Stimulated activated CD8-positive, alpha-beta memory T cell treated with anti-CD3 and anti-CD28 coated beads, Interleukin-15, amount 100 ng/mL, for 1 hour (primary cell): ENCODE results near the gene TPST2.

Experiments used
- DNase-seq: peaks from one replicate; pipeline ENCODE4 v3.0.0-alpha.2; 2020; ENCODE audit warnings: low read depth

The TPST2 gene

DNA sequence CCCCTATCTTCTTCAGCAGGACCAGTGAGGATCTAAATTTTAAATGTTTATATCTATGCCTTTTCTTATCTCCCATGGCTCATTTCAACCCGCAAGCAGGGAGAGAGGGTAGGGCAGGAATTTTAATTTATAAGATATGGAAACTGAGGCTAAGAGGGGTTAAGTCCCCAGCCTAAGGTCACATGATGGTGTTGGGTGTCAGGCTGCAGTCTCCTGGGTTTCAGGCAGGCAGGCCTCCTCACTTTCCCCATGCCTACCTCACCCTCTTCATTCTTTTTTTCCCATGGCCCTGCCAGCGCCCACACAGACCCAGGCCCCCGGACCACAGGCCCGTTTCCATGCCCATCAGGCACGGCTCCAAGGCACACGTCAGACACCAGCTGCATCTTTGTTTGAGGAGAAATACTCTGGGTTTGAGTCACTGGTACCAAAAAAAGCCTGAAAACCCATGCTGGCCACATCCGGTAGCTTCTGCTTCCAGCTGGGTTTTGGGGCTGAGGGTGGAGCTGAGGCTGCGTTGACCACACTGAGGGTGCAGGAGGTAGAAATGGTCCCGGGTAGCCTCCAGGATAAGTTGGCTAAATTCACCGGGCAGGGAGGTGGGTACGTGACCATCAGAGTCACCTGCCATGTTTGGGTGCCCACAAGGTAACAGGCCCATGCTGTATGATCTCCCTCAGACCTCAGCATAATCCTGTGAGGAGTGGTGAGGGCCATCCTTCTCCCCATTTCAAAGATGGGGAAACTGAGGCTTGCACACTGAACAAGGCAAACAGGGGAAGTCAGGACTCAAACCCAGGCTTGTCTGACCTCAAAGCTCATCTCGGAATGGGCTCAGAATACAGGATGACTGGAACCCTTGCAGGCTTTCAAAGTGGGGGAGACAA is 20.4 kb upstream of the TPST2 start:
- DNase-seq: no peak

DNA sequence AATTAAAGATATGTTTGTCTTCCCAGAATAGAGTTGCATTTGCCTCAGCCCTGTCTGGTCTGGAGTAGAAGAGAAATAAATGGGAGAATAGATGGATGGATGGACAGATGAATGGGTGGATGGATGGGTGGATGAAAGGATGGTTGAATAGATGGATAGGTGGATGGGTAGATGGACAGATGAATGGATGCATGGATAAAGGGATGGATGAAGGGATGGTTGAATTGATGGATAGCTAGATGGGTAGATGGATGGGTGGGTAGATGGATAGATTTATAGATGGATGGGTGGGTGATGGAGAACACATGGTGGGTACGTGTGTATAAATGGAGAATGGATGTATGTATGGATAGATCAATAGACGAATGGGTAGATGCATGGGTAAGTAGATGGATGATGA is 19.4 kb upstream of the TPST2 start:
- no peak for DNase-seq

DNA sequence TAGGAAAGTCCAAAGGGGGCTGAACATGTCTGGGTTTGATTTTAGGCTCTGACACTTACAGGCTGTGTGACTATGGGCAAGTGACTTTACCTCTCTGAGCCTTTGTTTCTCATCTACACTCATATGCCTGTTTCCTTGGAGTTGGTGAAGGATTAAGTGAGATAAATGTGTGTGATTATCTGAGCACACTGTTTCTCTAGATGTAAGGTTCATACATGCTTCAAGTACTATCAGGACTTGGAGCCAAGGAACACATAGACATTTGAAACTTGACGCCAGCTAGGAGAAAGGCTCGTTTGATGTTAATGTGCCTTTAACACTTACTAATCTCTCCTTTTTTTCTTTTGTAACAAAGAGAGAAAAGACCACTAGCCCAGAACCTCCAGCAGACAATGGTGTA is 18.2 kb upstream of the TPST2 start:
- no peak for DNase-seq

DNA sequence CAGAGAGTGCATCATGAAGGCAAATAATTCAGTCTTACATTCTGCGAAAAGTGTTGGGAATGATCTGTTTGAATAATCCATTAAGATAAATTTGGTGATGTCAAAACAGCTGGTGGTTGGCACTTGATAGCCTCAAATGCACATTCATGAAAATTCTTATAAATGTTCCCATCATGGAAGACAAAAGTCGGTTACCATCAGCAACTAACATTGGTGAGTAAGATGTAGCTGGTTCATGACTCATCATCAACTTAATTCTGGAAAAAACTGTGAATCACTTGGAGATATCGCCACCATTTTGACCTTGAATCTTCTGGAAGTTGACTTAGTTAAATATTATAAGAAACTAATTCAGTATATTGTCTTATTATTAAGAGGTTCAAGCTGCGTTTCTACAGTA is 16.7 kb upstream of the TPST2 start:
- DNase-seq: no peak

DNA sequence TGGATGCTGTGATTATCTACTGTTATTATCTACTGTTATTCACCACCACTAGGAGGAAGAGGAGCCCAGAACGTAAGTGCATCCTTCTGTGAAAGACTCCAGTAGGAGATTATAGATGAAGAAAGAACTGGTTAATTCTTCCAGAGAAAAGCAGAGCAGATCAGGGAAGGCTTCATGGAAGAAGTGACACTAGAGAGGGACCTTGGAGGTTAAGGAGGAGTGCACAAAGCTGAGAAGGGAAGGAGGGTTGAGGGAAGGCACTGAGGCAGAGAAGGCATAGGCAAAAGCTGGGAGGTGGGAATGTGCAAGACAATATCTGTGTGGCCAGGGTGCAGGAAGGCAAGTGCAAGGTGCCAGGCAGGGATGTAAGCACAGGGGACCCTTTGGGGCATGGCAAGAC is 14.4 kb upstream of the TPST2 start:
- DNase-seq: no peak

DNA sequence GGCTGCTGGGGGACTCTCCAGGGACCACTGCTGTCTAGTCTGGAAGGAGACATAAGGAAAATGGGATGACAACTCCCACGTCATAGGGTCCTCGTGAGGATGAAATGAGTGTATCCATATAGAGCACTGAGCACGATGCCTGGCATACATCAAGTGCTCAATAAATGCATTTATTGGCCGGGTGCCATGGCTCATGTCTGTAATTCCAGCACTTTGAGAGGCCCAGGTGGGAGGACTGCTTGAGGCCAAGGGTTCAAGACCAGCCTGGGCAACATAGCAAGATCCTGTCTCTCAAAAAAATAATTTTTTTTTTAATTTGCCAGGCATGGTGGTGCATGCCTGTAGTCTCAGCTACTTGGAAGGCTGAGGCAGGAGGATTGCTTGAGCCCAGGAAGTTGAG is 12.2 kb upstream of the TPST2 start:
- no peak for DNase-seq

DNA sequence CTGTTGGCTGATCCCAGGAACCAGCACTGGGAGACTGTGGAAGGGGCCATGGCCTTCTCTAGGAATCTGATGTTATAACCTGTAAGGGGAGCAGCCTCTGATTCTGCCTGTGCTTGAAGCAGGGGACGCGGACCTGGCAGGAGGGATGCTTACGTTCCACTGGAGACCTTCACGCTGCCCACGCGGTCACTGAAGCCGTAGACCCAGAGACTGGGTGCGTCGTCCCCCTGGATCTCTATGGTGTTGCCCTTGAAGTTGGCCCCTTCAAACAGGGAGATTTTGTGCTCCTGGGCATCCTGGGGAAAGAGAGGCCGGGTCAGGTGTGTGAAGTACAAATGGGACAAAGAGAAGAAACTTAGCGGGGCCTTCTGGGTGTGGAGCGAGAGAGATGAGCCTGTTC is 11.8 kb upstream of the TPST2 start:
- no peak for DNase-seq

DNA sequence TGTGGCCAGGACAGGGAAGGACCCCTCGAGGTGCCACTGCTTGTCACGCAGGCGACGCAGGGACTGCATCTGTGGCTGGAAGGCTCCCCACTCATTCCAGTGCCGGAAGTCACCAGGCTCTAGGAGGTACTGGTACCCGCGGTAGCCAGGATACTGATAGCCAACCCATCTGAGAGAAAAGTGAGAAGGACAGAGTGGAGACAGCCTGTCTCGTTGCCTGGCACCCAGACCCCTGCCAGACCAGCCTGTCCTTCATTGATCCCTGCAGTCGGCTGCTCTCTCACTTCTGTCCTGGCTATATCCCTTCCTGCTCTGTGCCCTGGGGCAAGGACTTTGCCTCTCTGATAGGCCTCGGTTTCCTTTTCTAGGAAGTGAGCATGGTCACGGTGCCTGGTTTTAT is 9.6 kb upstream of the TPST2 start:
- no peak for DNase-seq

DNA sequence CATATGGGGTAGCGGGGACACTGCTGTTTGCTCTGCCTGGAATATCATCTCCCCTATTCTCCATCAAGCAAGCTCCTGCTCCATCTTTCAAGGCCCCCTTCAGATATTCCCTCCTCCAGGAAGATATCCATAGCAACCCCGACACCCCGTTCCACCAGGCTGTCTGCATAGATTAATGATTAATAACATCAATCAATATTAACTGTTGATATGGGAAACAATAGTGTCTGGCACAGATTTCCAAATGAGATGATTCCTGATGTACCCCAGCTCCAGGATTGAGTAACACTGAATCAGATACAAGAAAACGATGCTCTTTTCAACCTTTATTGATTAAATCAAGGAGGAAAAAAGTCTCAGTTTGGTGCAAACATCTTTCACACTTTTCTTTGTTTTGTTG is 7.5 kb upstream of the TPST2 start:
- no peak for DNase-seq

DNA sequence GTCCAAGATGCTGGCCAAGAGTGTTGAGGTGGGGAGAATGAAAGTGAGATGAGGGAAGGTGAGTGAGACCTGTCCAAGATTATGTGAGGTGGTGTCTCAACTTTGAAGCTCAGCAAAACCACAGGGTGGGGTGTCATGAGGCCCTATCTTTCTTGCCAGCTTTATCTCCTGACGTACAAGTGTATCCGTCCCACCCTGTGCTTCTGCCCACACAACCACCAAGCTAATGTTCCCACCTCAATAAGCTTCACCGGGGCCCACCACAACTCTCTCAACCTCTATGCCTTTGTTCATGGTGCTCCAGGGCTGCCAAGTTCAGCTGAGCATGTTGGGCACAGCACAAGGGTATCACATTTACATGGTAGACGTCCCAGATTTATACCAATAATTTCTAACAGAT is 7.1 kb upstream of the TPST2 start:
- no peak for DNase-seq

DNA sequence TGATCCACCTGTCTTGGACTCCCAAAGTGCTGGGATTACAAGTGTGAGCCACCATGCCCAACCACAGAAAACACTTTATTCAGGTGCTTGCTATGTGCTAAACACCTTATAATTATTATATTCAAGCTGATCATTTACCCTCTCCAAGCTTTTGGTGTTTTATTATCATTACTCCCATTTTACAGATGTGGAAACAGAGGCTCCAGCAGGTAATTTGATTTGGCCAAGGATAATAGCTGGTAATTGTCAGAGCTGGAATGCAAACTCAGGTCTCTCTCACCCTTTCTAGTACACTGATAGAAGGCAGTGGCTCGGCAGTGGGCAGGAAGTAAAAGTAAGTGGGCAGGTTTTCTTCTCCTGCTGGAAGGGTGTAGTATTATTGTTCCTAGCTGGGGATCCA is 3.8 kb upstream of the TPST2 start:
- no peak for DNase-seq

DNA sequence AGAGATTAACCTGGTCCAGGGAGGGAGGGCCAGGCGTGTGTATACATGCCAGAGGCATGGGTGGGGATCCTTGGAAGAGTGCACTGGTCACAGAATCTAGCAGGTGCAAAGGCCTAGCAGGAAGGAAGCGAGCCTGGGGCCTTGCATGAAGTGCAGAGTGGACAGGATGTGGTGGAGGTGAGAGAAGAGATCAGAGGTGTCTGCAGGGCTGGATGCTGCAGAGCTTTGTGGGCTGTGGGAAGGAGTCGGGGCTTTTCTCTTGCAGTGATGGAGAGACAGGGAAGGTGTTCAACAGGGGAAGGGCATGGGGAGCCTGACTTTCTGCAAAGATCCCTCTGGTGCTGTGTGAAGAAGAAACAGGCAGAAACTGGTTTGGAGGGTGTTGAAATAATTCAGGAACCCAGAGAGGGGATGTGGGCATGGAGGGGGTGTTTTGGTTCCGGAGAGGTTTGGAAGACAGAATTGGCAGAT is 2.5 kb upstream of the TPST2 start:
- DNase-seq: no peak

DNA sequence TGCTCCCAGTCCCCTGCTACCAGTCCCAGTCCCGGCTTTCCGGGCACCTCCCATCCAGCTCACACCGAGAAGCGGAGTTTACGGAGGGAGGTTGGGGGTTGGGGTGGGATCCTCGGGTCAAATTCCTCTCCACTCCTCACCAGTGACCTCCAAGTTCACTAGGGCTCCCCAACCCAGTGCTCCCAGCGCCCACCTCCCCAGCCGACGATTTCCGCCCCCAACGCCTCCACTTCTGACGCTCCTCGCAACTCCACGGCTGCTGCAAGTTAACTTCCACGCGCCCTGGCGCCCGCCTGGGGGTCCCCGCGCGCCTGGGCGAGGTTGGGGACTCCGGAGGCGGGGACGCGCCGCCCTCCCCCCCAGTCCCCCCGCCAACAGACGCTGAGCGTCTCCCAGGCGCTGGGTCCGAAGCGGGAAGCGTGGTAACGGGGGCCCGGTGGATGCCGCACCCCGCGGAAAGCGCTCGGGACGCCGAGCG is 526 bp downstream of the TPST2 start:
- DNase-seq: no peak

DNA sequence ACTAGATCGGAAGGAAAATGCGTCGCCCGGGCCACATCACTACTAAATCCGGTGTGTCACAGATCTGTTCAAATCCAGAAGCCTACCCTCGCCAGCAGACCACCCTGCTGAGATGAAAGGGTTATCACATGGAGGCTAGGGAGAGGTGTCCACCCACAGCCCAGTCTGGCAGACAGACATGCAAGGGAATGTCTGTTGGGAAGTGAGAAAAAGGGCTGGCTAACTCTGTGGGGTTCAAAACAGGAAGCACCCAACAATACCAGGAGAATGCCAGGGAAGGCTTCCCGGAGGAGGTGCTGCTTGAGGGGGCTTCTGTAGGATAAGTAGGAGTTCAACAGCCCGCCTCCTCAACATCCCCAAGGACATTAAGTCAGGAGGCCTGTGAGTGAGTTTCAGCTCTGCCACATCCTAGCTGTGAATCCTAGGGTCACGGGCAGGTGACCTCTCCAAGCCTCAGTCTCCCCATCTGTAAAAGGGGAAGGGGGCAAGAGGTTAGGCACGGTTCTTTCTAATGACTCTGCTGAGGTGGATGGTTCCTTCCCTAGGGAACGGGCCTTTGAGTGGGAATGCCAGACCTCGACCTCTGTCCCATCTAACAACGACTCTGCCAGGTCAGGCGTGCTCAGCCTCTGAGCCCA is 1.1 kb downstream of the TPST2 start:
- no peak for DNase-seq

DNA sequence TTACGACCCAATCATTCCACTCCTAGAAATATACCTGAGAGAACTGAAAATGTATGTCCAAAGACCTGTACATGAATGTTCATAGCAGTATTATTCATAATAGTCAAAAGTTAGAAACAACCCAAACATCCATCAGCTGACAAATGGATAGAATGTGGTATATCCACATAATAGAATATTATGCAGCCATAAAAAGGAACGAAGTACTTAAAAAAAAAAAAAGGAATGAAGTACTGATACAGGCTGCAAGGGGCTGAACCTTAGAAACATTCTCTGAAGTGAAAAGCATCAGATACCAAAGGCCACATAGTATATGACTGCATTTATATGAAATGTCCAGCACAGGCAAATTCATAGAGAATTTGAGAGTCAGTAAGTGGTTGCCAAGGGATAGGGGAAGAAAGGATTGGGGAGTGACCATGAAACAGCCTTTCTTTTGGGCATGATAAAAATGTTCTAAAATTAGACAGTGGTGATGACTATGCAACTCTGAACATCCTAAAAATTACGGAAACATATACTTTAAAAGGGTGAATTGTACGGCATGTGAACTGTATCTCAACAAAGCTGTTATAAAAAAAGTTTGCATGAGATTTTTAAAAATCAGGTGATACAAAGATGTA is 1.8 kb downstream of the TPST2 start:
- no peak for DNase-seq

DNA sequence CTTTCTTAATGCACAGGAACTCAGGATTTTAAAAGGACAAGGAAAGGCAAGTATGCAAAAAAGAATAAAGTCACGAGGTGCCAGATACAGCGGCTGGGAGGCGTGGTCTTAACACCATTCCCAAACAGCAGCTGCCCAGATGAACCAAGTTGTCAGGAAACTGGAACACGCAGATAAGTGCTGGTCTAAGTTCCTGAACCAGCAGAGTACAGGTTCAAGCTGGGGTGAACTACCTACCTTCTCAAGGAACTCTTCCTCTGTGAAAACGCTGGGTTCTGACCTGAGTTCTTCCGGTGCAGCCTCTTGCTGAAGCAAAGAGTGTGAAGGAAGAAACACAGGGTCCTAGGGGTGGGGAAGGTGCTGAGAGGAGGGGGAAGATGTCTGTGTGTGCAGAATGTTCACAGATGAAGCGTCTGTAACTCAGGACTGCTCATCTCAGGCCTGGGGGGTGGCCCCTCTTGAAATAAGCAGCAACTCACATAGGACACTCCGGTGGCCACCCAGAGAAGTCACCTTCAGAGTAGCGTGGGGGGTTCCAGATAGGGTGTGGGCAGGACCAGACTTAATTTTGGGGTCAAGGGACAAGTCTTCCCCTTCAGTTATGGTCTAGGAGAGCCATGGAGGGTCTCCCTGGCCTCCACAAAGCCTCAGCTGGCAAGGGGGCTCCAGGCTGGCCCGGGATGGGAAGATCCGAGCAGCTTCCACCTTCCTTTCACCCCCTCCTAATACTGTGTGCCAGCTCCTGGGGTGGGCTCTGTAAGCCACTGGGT is 3.2 kb downstream of the TPST2 start:
- DNase-seq: no peak

DNA sequence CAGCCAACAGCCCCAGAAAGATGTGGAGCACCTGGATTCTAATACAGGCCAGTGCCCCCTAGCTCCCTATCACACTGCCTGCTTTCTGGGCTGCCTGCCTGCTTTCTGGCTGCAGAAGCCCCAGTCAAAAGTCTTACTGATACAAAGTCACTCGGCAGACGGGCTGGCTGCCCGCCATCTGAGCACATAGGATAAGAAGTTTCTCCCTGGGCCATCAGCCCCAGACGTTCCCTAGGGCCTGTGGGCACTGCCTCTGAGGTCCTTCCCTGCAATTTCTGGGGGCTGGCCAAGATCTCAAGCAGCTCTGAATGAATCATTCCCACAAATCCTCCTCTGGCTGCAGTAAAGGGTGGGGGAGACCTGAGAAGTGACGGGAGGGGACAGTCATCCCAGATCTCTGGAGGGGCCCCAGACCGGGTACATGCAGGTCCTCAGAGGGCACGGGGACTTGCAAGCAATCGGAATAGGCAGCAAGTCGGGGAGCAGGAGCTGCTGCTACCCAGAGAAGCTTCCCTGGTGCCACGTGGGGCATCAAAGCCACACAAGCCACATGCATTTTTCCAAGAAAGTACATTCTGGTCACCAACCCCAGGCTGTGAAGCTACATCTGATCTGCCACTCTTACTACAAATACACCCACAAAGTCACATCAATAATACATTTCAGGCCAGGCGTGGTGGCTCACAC is 4.7 kb downstream of the TPST2 start:
- no peak for DNase-seq

DNA sequence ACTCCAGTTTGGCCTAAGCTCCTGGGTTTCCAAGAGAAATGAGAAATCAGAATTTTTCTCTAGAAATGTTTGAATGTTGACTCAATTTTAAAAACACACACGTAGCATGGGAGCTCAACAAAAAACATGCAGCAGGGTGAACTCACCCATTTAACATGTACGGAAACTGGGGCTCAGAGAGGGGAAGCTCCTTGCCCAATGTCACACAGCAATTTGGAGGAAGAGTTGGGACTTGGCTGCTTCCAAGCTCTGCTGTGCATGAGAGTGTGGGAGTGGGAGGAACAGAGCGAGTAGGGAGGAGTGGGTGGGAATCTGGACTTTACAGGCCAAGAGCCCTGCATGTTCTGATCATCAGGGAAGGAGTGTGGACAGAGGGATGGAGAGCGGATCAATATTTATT is 5.9 kb downstream of the TPST2 start:
- DNase-seq: no peak

DNA sequence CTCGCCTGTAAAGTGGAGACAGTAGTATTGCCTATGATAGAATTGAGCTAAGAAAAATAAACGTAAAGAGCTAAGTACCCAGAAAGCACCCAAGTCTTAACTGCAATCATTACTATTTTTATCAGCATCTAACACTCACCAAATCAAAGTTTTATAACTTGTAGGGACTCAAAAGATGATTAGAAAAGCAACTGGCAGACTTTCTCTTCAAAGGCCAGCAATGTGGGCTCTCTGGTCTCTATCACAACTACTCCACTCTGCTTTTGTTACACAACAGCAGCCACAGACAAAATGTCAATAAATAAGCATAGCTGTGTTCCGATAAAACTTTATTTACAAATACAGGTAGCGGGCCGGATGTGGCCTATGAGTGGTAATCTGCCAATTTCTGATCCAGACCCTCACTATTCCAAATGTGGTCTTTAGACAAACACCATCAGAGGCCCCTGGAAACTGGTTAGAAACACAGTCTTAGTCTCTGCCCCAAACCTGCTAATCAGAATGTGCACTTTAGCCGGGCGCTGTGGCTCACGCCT is 8.2 kb downstream of the TPST2 start:
- DNase-seq: no peak

DNA sequence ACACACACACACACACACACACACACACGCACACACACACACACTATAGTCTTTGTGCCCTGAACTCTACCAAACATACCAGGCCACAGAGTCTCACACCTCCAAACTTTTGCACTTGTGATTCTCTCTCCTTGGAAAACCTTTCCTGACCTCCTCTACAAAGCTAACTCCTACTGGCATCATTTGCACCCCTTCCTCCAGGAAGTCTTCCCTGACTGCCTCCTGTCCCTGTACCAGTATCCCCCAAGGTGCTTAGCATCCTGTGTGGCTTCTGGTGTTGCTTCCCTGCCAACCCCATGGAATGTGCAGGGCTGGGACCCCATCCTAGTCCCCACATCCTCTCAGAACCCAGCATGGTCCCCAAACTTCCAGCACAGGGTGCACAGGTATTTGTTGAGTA is 8.9 kb downstream of the TPST2 start:
- no peak for DNase-seq

DNA sequence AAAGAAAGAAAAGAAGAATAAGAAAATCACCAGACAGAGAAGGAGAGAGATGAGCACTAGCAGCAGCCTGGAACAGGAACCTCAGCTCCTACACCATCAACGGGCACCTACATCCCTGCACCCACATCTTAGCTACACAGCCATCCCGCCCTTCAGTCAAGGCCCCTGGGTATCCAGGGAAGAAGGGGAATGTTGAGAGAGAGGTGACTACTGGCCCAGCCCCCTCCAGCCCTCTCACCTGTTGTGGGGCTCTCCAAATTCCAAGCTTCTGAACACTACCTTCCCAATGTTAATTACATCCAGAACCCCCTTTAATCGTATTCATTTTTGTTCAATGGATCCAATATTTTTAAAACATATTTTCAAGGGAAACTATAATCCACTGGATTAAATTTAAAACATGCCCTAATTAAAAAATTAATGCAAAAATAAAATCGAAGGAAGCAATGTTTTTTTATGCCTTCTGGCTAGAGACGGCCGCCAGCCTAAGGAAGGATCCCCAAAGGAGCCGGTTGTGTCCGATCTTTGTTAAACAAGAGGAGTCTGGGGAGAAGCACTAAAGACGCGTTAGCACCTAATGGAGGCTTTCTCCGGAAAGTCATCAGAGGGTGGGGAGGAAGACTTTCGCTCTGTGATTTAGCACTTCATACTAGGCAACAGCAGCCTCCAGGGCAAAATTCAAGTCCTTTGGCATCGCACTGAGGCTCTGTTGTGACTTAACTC is 9.5 kb downstream of the TPST2 start:
- no peak for DNase-seq
